RKO (cell line): ENCODE results near the gene TBX3.

Source experiments
- DNase-seq: peaks from one replicate; pipeline ENCODE4 v3.0.0-alpha.2; 2016; ENCODE audit warnings: low spot score

The TBX3 gene

DNA sequence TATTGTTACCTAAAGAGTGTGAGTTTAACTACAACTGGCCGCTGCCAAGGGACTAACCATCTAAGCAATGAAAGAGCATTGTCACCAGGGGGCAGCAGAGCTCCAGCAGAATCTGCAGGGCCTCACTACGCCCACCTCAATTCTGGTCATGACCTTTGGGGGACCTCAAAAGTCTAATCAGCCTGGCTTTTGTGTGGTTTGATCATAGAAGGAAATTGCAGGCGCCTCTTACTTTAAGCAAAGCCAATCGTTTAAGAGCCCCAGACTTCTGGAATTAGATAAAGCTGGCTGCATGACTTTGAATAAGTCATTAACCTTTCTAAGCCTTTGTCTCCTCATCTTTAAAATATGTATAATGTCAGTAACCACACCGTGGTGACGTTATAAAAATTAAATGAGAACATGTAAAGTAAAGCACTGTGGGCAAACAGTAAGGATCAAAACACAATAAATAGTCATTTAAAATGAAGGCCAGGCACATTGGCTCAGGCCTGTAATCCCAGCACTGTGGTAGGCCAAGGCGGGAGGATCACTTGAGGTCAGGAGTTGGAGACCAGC lies 58.6 kb downstream of the TBX3 start:
- peak; percentile 68 for DNase-seq

DNA sequence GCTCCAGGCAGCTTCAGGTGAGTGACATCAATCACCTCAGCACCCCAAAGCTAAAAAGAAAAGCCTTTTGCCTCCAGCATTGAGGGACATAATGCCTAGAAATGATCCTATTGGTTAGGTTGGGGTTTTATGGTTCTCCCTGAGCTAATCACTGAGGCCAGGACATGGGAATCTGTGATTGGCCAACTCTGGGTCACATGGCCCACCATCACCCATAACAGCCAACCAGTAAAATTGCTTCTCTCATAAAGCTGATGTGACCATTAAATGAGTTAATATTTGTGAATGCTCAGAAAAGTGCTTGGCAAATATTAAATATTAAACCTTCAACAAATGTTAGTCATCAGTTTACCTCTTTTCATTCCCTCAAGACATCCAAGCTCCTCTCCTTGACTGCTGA lies 60.2 kb downstream of the TBX3 start:
- DNase-seq = no peak
